IMR-90 (cell line): Measurements from ENCODE around the gene SAA1. TPM values are rescaled to one million over a fixed set of nuclear protein-coding genes. Genes with fewer than 3 reads are reported as not detected.
A peak's percentile ranks its signal among the peaks of the same experiment; 100 is the strongest.

Experiments
- ATAC-seq: fragments of 200-7000 bp; cut with Tn5 transposase; 2 replicates; pipeline ENCODE4 v1.9.1; 2020; ENCODE audit warnings: low read depth, mild to moderate bottlenecking, moderate library complexity
- BruUV-seq: library from RNA; stranded (reverse); fragments of 400-500 nt; replicated peaks from 2 replicates; lab custom pipeline; 2021; lab: Mats Ljungman, UMichigan
- CTCF ChIA-PET: fragments of 300-600 bp; formaldehyde crosslinking; extraction: SDS; loops from one replicate; lab custom pipeline; 2021; ENCODE audit warnings: antibody characterized with exemption; lab: Yijun Ruan, JAX
- POLR2A ChIA-PET: fragments of 300-600 bp; sonication (Branson Sonifier 250); formaldehyde crosslinking; loops from one replicate; lab custom pipeline; 2022; ENCODE audit warnings: antibody characterized with exemption; ENCODE audit not compliant: unreplicated experiment; lab: Charles Lee
- DNase-seq: peaks from one replicate; pipeline ENCODE4 v3.0.0; 2013
- H2AFZ ChIP-seq: replicated peaks from 2 replicates; pipeline ENCODE3; 2013; ENCODE audit warnings: low read length, mild to moderate bottlenecking; ENCODE audit not compliant: poor library complexity
- H2AK5ac ChIP-seq: 2 replicates; pipeline ENCODE4 v1.6.1; 2013; ENCODE audit warnings: low read depth, low read length, inconsistent platforms
- H2AK9ac ChIP-seq: replicated peaks from 2 replicates; pipeline ENCODE3; 2013; ENCODE audit warnings: mild to moderate bottlenecking, low read depth, low read length, moderate library complexity; ENCODE audit not compliant: poor library complexity
- H2BK120ac ChIP-seq: 2 replicates; pipeline ENCODE4 v1.6.1; 2013; ENCODE audit warnings: low read depth, low read length, inconsistent platforms
- H2BK15ac ChIP-seq: 3 replicates; pipeline ENCODE4 v1.6.1; 2013; ENCODE audit warnings: low read depth, low read length, inconsistent platforms
- H2BK20ac ChIP-seq: 2 replicates; pipeline ENCODE4 v1.6.1; 2013; ENCODE audit warnings: low read depth, mild to moderate bottlenecking, inconsistent platforms, low read length, moderate library complexity
- H2BK5ac ChIP-seq: 2 replicates; pipeline ENCODE4 v1.6.1; 2013; ENCODE audit warnings: mild to moderate bottlenecking, low read depth, low read length, inconsistent platforms; ENCODE audit not compliant: poor library complexity, severe bottlenecking
- H3K14ac ChIP-seq: replicated peaks from 2 replicates; pipeline ENCODE4 v1.6.1; 2013; ENCODE audit warnings: low read depth, low read length, inconsistent platforms
- H3K18ac ChIP-seq: 2 replicates; pipeline ENCODE4 v1.6.1; 2013; ENCODE audit warnings: low read depth, low read length, control low read depth
- H3K23ac ChIP-seq: 2 replicates; pipeline ENCODE4 v1.6.1; 2013; ENCODE audit warnings: low read depth, low read length, inconsistent platforms
- H3K27ac ChIP-seq: 2 replicates; pipeline ENCODE4 v1.5.1; 2013; ENCODE audit warnings: mild to moderate bottlenecking, control low read depth, low read length; ENCODE audit not compliant: insufficient read depth
- H3K27me3 ChIP-seq: 2 replicates; pipeline ENCODE4 v1.6.1; 2013; ENCODE audit warnings: low read length; ENCODE audit not compliant: control insufficient read depth, insufficient read depth
- H3K36me3 ChIP-seq: 2 replicates; pipeline ENCODE4 v1.6.1; 2013; ENCODE audit warnings: low read length, mixed read lengths; ENCODE audit not compliant: control insufficient read depth, insufficient read depth
- H3K4ac ChIP-seq: 2 replicates; pipeline ENCODE4 v1.6.1; 2013; ENCODE audit warnings: low read depth, low read length, inconsistent platforms
- H3K4me1 ChIP-seq: 2 replicates; pipeline ENCODE4 v1.6.1; 2013; ENCODE audit warnings: low read length, mixed read lengths; ENCODE audit not compliant: control insufficient read depth, insufficient read depth
- H3K4me2 ChIP-seq: 2 replicates; pipeline ENCODE4 v1.6.1; 2013; ENCODE audit warnings: low read depth, mild to moderate bottlenecking, control low read depth, low read length, moderate library complexity
- H3K4me3 ChIP-seq: 2 replicates; pipeline ENCODE4 v1.5.1; 2013; ENCODE audit warnings: low read depth, mild to moderate bottlenecking, control low read depth, low read length, moderate library complexity; ENCODE audit not compliant: insufficient read depth
- H3K56ac ChIP-seq: 2 replicates; pipeline ENCODE4 v1.6.1; 2013; ENCODE audit warnings: low read length, inconsistent platforms; ENCODE audit not compliant: insufficient read depth; ENCODE audit errors: extremely low read depth
- H3K79me1 ChIP-seq, 2 experiments: 2 replicates each; pipeline ENCODE4 v1.6.1; 2013; ENCODE audit warnings: low read length in 2 of 2, inconsistent platforms in 1 of 2, low read depth in 1 of 2
- H3K9ac ChIP-seq: 2 replicates; pipeline ENCODE4 v1.6.1; 2013; ENCODE audit warnings: low read depth, low read length, control low read depth
- H3K9me1 ChIP-seq: 2 replicates; pipeline ENCODE4 v1.6.1; 2013; ENCODE audit warnings: low read length, inconsistent platforms; ENCODE audit not compliant: insufficient read depth
- H3K9me3 ChIP-seq: 2 replicates; pipeline ENCODE4 v1.6.1; 2013; ENCODE audit warnings: low read length; ENCODE audit not compliant: control insufficient read depth, insufficient read depth
- H4K20me1 ChIP-seq: 2 replicates; pipeline ENCODE4 v1.6.1; 2013; ENCODE audit warnings: low read length, inconsistent platforms; ENCODE audit not compliant: insufficient read depth
- H4K5ac ChIP-seq: 2 replicates; pipeline ENCODE4 v1.6.1; 2013; ENCODE audit warnings: mild to moderate bottlenecking, low read depth, low read length, control low read depth
- H4K8ac ChIP-seq, 2 experiments: 2 replicates each; pipeline ENCODE4 v1.6.1; 2013; ENCODE audit warnings: low read depth in 2 of 2, low read length in 2 of 2, control low read depth in 1 of 2, inconsistent platforms in 1 of 2
- H4K91ac ChIP-seq: 2 replicates; pipeline ENCODE4 v1.6.1; 2013; ENCODE audit warnings: low read depth, low read length, inconsistent platforms; ENCODE audit not compliant: insufficient read depth
- BHLHE40 ChIP-seq: fragments of 150-350 bp; IDR thresholded peaks from 2 replicates; pipeline ENCODE4 v1.6.1; 2016; ENCODE audit warnings: mild to moderate bottlenecking, low read depth, low read length
- CEBPB ChIP-seq: IDR thresholded peaks from 2 replicates; pipeline ENCODE4 v1.6.1; 2012; ENCODE audit warnings: low read depth, low read length, improper control_type of control experiment
- CHD1 ChIP-seq: IDR thresholded peaks from 2 replicates; pipeline ENCODE4 v1.6.1; 2012; ENCODE audit warnings: low read depth, low read length, improper control_type of control experiment
- CTCF ChIP-seq: conservative IDR thresholded peaks from 2 replicates; pipeline ENCODE4 v1.5.1; 2012; ENCODE audit warnings: mild to moderate bottlenecking, low read depth, low read length, improper control_type of control experiment
- FOS ChIP-seq: fragments of 150-350 bp; IDR thresholded peaks from 2 replicates; pipeline ENCODE4 v1.6.1; 2016; ENCODE audit warnings: low read depth, low read length
- MAFK ChIP-seq: IDR thresholded peaks from 2 replicates; pipeline ENCODE4 v1.6.1; 2012; ENCODE audit warnings: low read depth, low read length, improper control_type of control experiment
- MAZ ChIP-seq: IDR thresholded peaks from 2 replicates; pipeline ENCODE4 v1.6.1; 2012; ENCODE audit warnings: low read depth, mild to moderate bottlenecking, low read length, improper control_type of control experiment, moderate library complexity, borderline replicate concordance
- MXI1 ChIP-seq: IDR thresholded peaks from 2 replicates; pipeline ENCODE4 v1.6.1; 2012; ENCODE audit warnings: low read depth, mild to moderate bottlenecking, low read length, moderate library complexity, borderline replicate concordance
- NFE2L2 ChIP-seq: fragments of 150-350 bp; IDR thresholded peaks from 2 replicates; pipeline ENCODE4 v1.6.1; 2016; ENCODE audit warnings: low read depth, mild to moderate bottlenecking, low read length
- POLR2A ChIP-seq: IDR thresholded peaks from 2 replicates; pipeline ENCODE4 v1.6.1; 2012; ENCODE audit warnings: mild to moderate bottlenecking, low read depth, low read length
- RAD21 ChIP-seq: IDR thresholded peaks from 2 replicates; pipeline ENCODE4 v1.6.1; 2012; ENCODE audit warnings: low read length, improper control_type of control experiment
- RCOR1 ChIP-seq: IDR thresholded peaks from 2 replicates; pipeline ENCODE4 v1.6.1; 2012; ENCODE audit warnings: mild to moderate bottlenecking, low read length, improper control_type of control experiment; ENCODE audit not compliant: insufficient replicate concordance
- RFX5 ChIP-seq: IDR thresholded peaks from 2 replicates; pipeline ENCODE4 v1.8.0; 2012; ENCODE audit warnings: low read depth, mild to moderate bottlenecking, low read length, moderate library complexity
- SMC3 ChIP-seq: fragments of 150-350 bp; IDR thresholded peaks from 2 replicates; pipeline ENCODE4 v1.6.1; 2016; ENCODE audit warnings: low read depth, mild to moderate bottlenecking, antibody characterized with exemption, low read length, moderate library complexity
- USF2 ChIP-seq: fragments of 150-350 bp; IDR thresholded peaks from 2 replicates; pipeline ENCODE4 v1.6.1; 2017; ENCODE audit warnings: mild to moderate bottlenecking, antibody characterized with exemption, low read length, low read depth
- WGBS, 2 experiments: methylation state at CpG; one replicate each; pipeline versions ENCODE4 v1.1.5 to v1.1.7; 2013; ENCODE audit warnings: missing lambda C conversion rate in 2 of 2; ENCODE audit not compliant: insufficient read length in 1 of 2; ENCODE audit errors: extremely low coverage in 2 of 2; 5-methylcytosine and 5-hydroxymethylcytosine counted together
- dilution Hi-C: fragments of 300-500 bp; cut with HindIII; formaldehyde crosslinking; loops from one replicate; pipeline ENCODE4 v1.14.3; 2018; ENCODE audit warnings: low sequenced_read_pairs; ENCODE audit not compliant: unreplicated experiment
- in situ Hi-C: fragments of 300-500 bp; cut with MboI; formaldehyde crosslinking; loops from 3 replicates; pipeline ENCODE4 v1.14.3; 2019; ENCODE audit warnings: low sequenced_read_pairs, inconsistent platforms, mixed read lengths
- intact Hi-C: fragments of 100-400 bp; cut with micrococcal nuclease; formaldehyde crosslinking; loops from 2 replicates; pipeline ENCODE4 v1.10.0; 2022
- polyA plus RNA-seq, 3 experiments: library from polyadenylated mRNA; depleted of rRNA; stranded (reverse); fragments of >200 nt; gene quantifications; 2 replicates each; pipeline ENCODE4 v1.2.3, GENCODE V29; 2012; ENCODE audit warnings: low replicate concordance in 1 of 3
- total RNA-seq: library from RNA; depleted of rRNA; stranded (reverse); fragments of >200 nt; gene quantifications from 2 replicates; pipeline ENCODE4 v1.2.3, GENCODE V29; 2012
- TF ChIP-seq, protein P1 (sequence below): fragments of 150-350 bp; IDR thresholded peaks from 2 replicates; pipeline ENCODE4 v1.6.1; 2016; ENCODE audit warnings: low read depth, mild to moderate bottlenecking, low read length, moderate library complexity, borderline replicate concordance

The SAA1 gene
- total and polyA plus RNA-seq, 2 of the 4 experiments (the other 2 are of a cell fraction): not detected

GRCh38 chr11:18312012-18312411 is 45.9 kb downstream of the SAA1 start:
- DNase-seq (peak; percentile 28), ATAC-seq (no peak)
- Histone ChIP-seq H2AFZ (no peak overlapping the region), H2BK5ac (peak overlapping the region; percentile 62), H3K4ac (peak overlapping the region; percentile 78), H4K5ac (peak overlapping the region; percentile 30; the same call in 1 of the 2 replicates), H2AK5ac (no peak overlapping the region), H3K9me3 (no peaks in the 10 kb centered on the region), H3K18ac (no peak overlapping the region), H3K9me1 (peaks cover 6% of the 10 kb centered on the region; the same call in 1 of the 2 replicates), H3K27ac (no peak overlapping the region), H2BK15ac (0 out of 3 replicates have a peak overlapping the region, but pooled peaks have one; percentile 12), H4K20me1 (no peaks in the 10 kb centered on the region), H2BK120ac (peak overlapping the region; percentile 88), H3K79me1 (peaks cover 22 to 39% of the 10 kb centered on the region in 2 experiments), H3K23ac (peak overlapping the region; percentile 31; the same call in 1 of the 2 replicates), H2AK9ac (no peak overlapping the region), H4K8ac (no peak overlapping the region), H4K91ac (peak overlapping the region; percentile 47; the same call in 1 of the 2 replicates), H3K36me3 (peaks cover 20% of the 10 kb centered on the region), H3K9ac (no peak overlapping the region), H3K4me2 (no peak overlapping the region), H3K4me3 (no peak overlapping the region), H3K4me1 (peaks cover 9% of the 10 kb centered on the region), H2BK20ac (peak overlapping the region; percentile 77), H3K14ac (peak overlapping the region; percentile 39; the same call in 1 of the 2 replicates), H3K56ac (no peak overlapping the region), H3K27me3 (no peaks in the 10 kb centered on the region)
- no TSS peak for BruUV-seq
- ChIA-PET POLR2A (interaction anchor here (1.8 kb wide), 1 partner anchor 9 kb away, joined by 4 read pairs; no protein-coding TSS in a partner anchor), CTCF (no interaction called here)
- TF ChIP-seq CTCF (no peak), MAFK (no peak), CHD1 (no peak), RAD21 (no peak), CEBPB (no peak), POLR2A (no peak), BHLHE40 (no peak), MAZ (no peak), FOS (no peak), SMC3 (no peak), RFX5 (no peak), MXI1 (no peak), USF2 (no peak), NFE2L2 (no peak), RCOR1 (no peak)
- TF ChIP-seq, protein P1, sequence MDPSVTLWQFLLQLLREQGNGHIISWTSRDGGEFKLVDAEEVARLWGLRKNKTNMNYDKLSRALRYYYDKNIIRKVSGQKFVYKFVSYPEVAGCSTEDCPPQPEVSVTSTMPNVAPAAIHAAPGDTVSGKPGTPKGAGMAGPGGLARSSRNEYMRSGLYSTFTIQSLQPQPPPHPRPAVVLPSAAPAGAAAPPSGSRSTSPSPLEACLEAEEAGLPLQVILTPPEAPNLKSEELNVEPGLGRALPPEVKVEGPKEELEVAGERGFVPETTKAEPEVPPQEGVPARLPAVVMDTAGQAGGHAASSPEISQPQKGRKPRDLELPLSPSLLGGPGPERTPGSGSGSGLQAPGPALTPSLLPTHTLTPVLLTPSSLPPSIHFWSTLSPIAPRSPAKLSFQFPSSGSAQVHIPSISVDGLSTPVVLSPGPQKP: no peak
- dilution Hi-C loops: no loop called here
- in situ Hi-C loops: no loop called here
- WGBS, 2 experiments: no CpG with 5 or more reads among the region's 3 CpGs
- intact Hi-C loops: no loop called here
